IMR-90 (cell line): ENCODE results near the gene CDHR1. TPM values are rescaled to one million over a fixed set of nuclear protein-coding genes. Genes with fewer than 3 reads are reported as not detected.

ENCODE experiments used
- ATAC-seq: fragments of 200-7000 bp; cut with Tn5 transposase; 2 replicates; pipeline ENCODE4 v1.9.1; 2020; ENCODE audit warnings: low read depth, mild to moderate bottlenecking, moderate library complexity
- BruUV-seq: library from RNA; stranded (reverse); fragments of 400-500 nt; replicated peaks from 2 replicates; lab custom pipeline; 2021; lab: Mats Ljungman, UMichigan
- CTCF ChIA-PET: fragments of 300-600 bp; formaldehyde crosslinking; extraction: SDS; loops from one replicate; lab custom pipeline; 2021; ENCODE audit warnings: antibody characterized with exemption; lab: Yijun Ruan, JAX
- POLR2A ChIA-PET: fragments of 300-600 bp; sonication (Branson Sonifier 250); formaldehyde crosslinking; loops from one replicate; lab custom pipeline; 2022; ENCODE audit warnings: antibody characterized with exemption; ENCODE audit not compliant: unreplicated experiment; lab: Charles Lee
- DNase-seq: peaks from one replicate; pipeline ENCODE4 v3.0.0; 2013
- H2AFZ ChIP-seq: replicated peaks from 2 replicates; pipeline ENCODE3; 2013; ENCODE audit warnings: low read length, mild to moderate bottlenecking; ENCODE audit not compliant: poor library complexity
- H2AK5ac ChIP-seq: 2 replicates; pipeline ENCODE4 v1.6.1; 2013; ENCODE audit warnings: low read depth, low read length, inconsistent platforms
- H2AK9ac ChIP-seq: replicated peaks from 2 replicates; pipeline ENCODE3; 2013; ENCODE audit warnings: mild to moderate bottlenecking, low read depth, low read length, moderate library complexity; ENCODE audit not compliant: poor library complexity
- H2BK120ac ChIP-seq: 2 replicates; pipeline ENCODE4 v1.6.1; 2013; ENCODE audit warnings: low read depth, low read length, inconsistent platforms
- H2BK15ac ChIP-seq: 3 replicates; pipeline ENCODE4 v1.6.1; 2013; ENCODE audit warnings: low read depth, low read length, inconsistent platforms
- H2BK20ac ChIP-seq: 2 replicates; pipeline ENCODE4 v1.6.1; 2013; ENCODE audit warnings: low read depth, mild to moderate bottlenecking, inconsistent platforms, low read length, moderate library complexity
- H2BK5ac ChIP-seq: 2 replicates; pipeline ENCODE4 v1.6.1; 2013; ENCODE audit warnings: mild to moderate bottlenecking, low read depth, low read length, inconsistent platforms; ENCODE audit not compliant: poor library complexity, severe bottlenecking
- H3K14ac ChIP-seq: replicated peaks from 2 replicates; pipeline ENCODE4 v1.6.1; 2013; ENCODE audit warnings: low read depth, low read length, inconsistent platforms
- H3K18ac ChIP-seq: 2 replicates; pipeline ENCODE4 v1.6.1; 2013; ENCODE audit warnings: low read depth, low read length, control low read depth
- H3K23ac ChIP-seq: 2 replicates; pipeline ENCODE4 v1.6.1; 2013; ENCODE audit warnings: low read depth, low read length, inconsistent platforms
- H3K27ac ChIP-seq: 2 replicates; pipeline ENCODE4 v1.5.1; 2013; ENCODE audit warnings: mild to moderate bottlenecking, control low read depth, low read length; ENCODE audit not compliant: insufficient read depth
- H3K27me3 ChIP-seq: 2 replicates; pipeline ENCODE4 v1.6.1; 2013; ENCODE audit warnings: low read length; ENCODE audit not compliant: control insufficient read depth, insufficient read depth
- H3K36me3 ChIP-seq: 2 replicates; pipeline ENCODE4 v1.6.1; 2013; ENCODE audit warnings: low read length, mixed read lengths; ENCODE audit not compliant: control insufficient read depth, insufficient read depth
- H3K4ac ChIP-seq: 2 replicates; pipeline ENCODE4 v1.6.1; 2013; ENCODE audit warnings: low read depth, low read length, inconsistent platforms
- H3K4me1 ChIP-seq: 2 replicates; pipeline ENCODE4 v1.6.1; 2013; ENCODE audit warnings: low read length, mixed read lengths; ENCODE audit not compliant: control insufficient read depth, insufficient read depth
- H3K4me2 ChIP-seq: 2 replicates; pipeline ENCODE4 v1.6.1; 2013; ENCODE audit warnings: low read depth, mild to moderate bottlenecking, control low read depth, low read length, moderate library complexity
- H3K4me3 ChIP-seq: 2 replicates; pipeline ENCODE4 v1.5.1; 2013; ENCODE audit warnings: low read depth, mild to moderate bottlenecking, control low read depth, low read length, moderate library complexity; ENCODE audit not compliant: insufficient read depth
- H3K56ac ChIP-seq: 2 replicates; pipeline ENCODE4 v1.6.1; 2013; ENCODE audit warnings: low read length, inconsistent platforms; ENCODE audit not compliant: insufficient read depth; ENCODE audit errors: extremely low read depth
- H3K79me1 ChIP-seq, 2 experiments: 2 replicates each; pipeline ENCODE4 v1.6.1; 2013; ENCODE audit warnings: low read length in 2 of 2, inconsistent platforms in 1 of 2, low read depth in 1 of 2
- H3K9ac ChIP-seq: 2 replicates; pipeline ENCODE4 v1.6.1; 2013; ENCODE audit warnings: low read depth, low read length, control low read depth
- H3K9me1 ChIP-seq: 2 replicates; pipeline ENCODE4 v1.6.1; 2013; ENCODE audit warnings: low read length, inconsistent platforms; ENCODE audit not compliant: insufficient read depth
- H3K9me3 ChIP-seq: 2 replicates; pipeline ENCODE4 v1.6.1; 2013; ENCODE audit warnings: low read length; ENCODE audit not compliant: control insufficient read depth, insufficient read depth
- H4K20me1 ChIP-seq: 2 replicates; pipeline ENCODE4 v1.6.1; 2013; ENCODE audit warnings: low read length, inconsistent platforms; ENCODE audit not compliant: insufficient read depth
- H4K5ac ChIP-seq: 2 replicates; pipeline ENCODE4 v1.6.1; 2013; ENCODE audit warnings: mild to moderate bottlenecking, low read depth, low read length, control low read depth
- H4K8ac ChIP-seq, 2 experiments: 2 replicates each; pipeline ENCODE4 v1.6.1; 2013; ENCODE audit warnings: low read depth in 2 of 2, low read length in 2 of 2, control low read depth in 1 of 2, inconsistent platforms in 1 of 2
- H4K91ac ChIP-seq: 2 replicates; pipeline ENCODE4 v1.6.1; 2013; ENCODE audit warnings: low read depth, low read length, inconsistent platforms; ENCODE audit not compliant: insufficient read depth
- BHLHE40 ChIP-seq: fragments of 150-350 bp; IDR thresholded peaks from 2 replicates; pipeline ENCODE4 v1.6.1; 2016; ENCODE audit warnings: mild to moderate bottlenecking, low read depth, low read length
- CHD1 ChIP-seq: IDR thresholded peaks from 2 replicates; pipeline ENCODE4 v1.6.1; 2012; ENCODE audit warnings: low read depth, low read length, improper control_type of control experiment
- CTCF ChIP-seq: conservative IDR thresholded peaks from 2 replicates; pipeline ENCODE4 v1.5.1; 2012; ENCODE audit warnings: mild to moderate bottlenecking, low read depth, low read length, improper control_type of control experiment
- MAZ ChIP-seq: IDR thresholded peaks from 2 replicates; pipeline ENCODE4 v1.6.1; 2012; ENCODE audit warnings: low read depth, mild to moderate bottlenecking, low read length, improper control_type of control experiment, moderate library complexity, borderline replicate concordance
- POLR2A ChIP-seq: IDR thresholded peaks from 2 replicates; pipeline ENCODE4 v1.6.1; 2012; ENCODE audit warnings: mild to moderate bottlenecking, low read depth, low read length
- WGBS, 2 experiments: methylation state at CpG; one replicate each; pipeline versions ENCODE4 v1.1.5 to v1.1.7; 2013; ENCODE audit warnings: missing lambda C conversion rate in 2 of 2; ENCODE audit not compliant: insufficient read length in 1 of 2; ENCODE audit errors: extremely low coverage in 2 of 2; 5-methylcytosine and 5-hydroxymethylcytosine counted together
- dilution Hi-C: fragments of 300-500 bp; cut with HindIII; formaldehyde crosslinking; loops from one replicate; pipeline ENCODE4 v1.14.3; 2018; ENCODE audit warnings: low sequenced_read_pairs; ENCODE audit not compliant: unreplicated experiment
- in situ Hi-C: fragments of 300-500 bp; cut with MboI; formaldehyde crosslinking; loops from 3 replicates; pipeline ENCODE4 v1.14.3; 2019; ENCODE audit warnings: low sequenced_read_pairs, inconsistent platforms, mixed read lengths
- intact Hi-C: fragments of 100-400 bp; cut with micrococcal nuclease; formaldehyde crosslinking; loops from 2 replicates; pipeline ENCODE4 v1.10.0; 2022
- polyA plus RNA-seq, 3 experiments: library from polyadenylated mRNA; depleted of rRNA; stranded (reverse); fragments of >200 nt; gene quantifications; 2 replicates each; pipeline ENCODE4 v1.2.3, GENCODE V29; 2012; ENCODE audit warnings: low replicate concordance in 1 of 3
- total RNA-seq: library from RNA; depleted of rRNA; stranded (reverse); fragments of >200 nt; gene quantifications from 2 replicates; pipeline ENCODE4 v1.2.3, GENCODE V29; 2012

The CDHR1 gene
- total and polyA plus RNA-seq, 2 of the 4 experiments (the other 2 are of a cell fraction): not detected

- ATAC-seq: no peak
- H4K8ac ChIP-seq: no peak overlapping the region
- H2BK15ac ChIP-seq: no peak overlapping the region
- no peaks in the 10 kb centered on the region for H3K9me1 ChIP-seq
- no peak overlapping the region for H3K4me2 ChIP-seq
- no peak overlapping the region for H3K4ac ChIP-seq
- ChIA-PET CTCF (interaction anchor here (0.6 kb wide), 1 partner anchor 22 kb away, joined by 6 read pairs; no protein-coding TSS in a partner anchor), POLR2A (no interaction called here)
- H3K9ac ChIP-seq: no peak overlapping the region
- no peak for DNase-seq
- no peak overlapping the region for H2AK5ac ChIP-seq
- TF ChIP-seq CHD1: no peak
- TF ChIP-seq BHLHE40: no peak
- TF ChIP-seq MAZ: no peak
- no peak for TF ChIP-seq CTCF
- TF ChIP-seq POLR2A: no peak
- H2AK9ac ChIP-seq: no peak overlapping the region
- peaks cover 5% of the 10 kb centered on the region for H3K27me3 ChIP-seq
- H3K79me1 ChIP-seq: no peaks in the 10 kb centered on the region
- H2BK5ac ChIP-seq: no peak overlapping the region
- no peak overlapping the region for H3K4me3 ChIP-seq
- no peak overlapping the region for H2BK120ac ChIP-seq
- no peak overlapping the region for H3K56ac ChIP-seq
- intact Hi-C loops (loop anchor here (5.0 kb wide), 1 partner anchor 57 kb away; no protein-coding TSS in a partner anchor), dilution Hi-C loops (no loop called here), in situ Hi-C loops (no loop called here)
- WGBS, 2 experiments: no CpG with 5 or more reads among the region's 4 CpGs
- BruUV-seq: no TSS peak
- H2AFZ ChIP-seq: peak overlapping the region; percentile 45
- no peaks in the 10 kb centered on the region for H3K9me3 ChIP-seq
- no peak overlapping the region for H3K27ac ChIP-seq
- H3K36me3 ChIP-seq: no peaks in the 10 kb centered on the region
- no peak overlapping the region for H2BK20ac ChIP-seq
- H3K14ac ChIP-seq: no peak overlapping the region
- no peaks in the 10 kb centered on the region for H4K20me1 ChIP-seq
- H3K4me1 ChIP-seq: no peaks in the 10 kb centered on the region
- no peak overlapping the region for H3K23ac ChIP-seq
- H3K18ac ChIP-seq: no peak overlapping the region
- H4K91ac ChIP-seq: no peak overlapping the region
- H4K5ac ChIP-seq: no peak overlapping the region
These were observed 10.3 kb downstream of the CDHR1 start for GRCh38 chr10:84204610-84205009.
